Right lobe of liver (tissue), 4 donors: ENCODE results near the gene PSMC3IP.

Experiments used
- CTCF ChIP-seq, 4 donors: fragments of 200-600 bp in 3 of 4; fragments of 450-650 bp in 1 of 4; IDR thresholded peaks; one replicate each; pipeline versions ENCODE4 v1.5.1 to v1.8.0; 2016 to 2022; ENCODE audit warnings: antibody characterized with exemption in 4 of 4, mild to moderate bottlenecking in 2 of 4
- POLR2A ChIP-seq: fragments of 450-650 bp; IDR thresholded peaks from one replicate; pipeline ENCODE4 v1.6.1; 2017; ENCODE audit warnings: antibody characterized with exemption, mild to moderate bottlenecking
- donor health status: DM: no; HTN: no; CAD: no.
- donor health status: DM: no; HTN: no; CAD: no.
- donor health status: DM: no; HTN: yes; CAD: no.

- TF ChIP-seq CTCF (IDR thresholded peaks at IDR 0.05) (peak; percentile 7 to 40 (median 20)), POLR2A (peak; percentile 64)
These were observed at the start of gene PSMC3IP for GRCh38 chr17:42577532-42578281.
